ENCODE data around the gene NKD1.

DNA sequence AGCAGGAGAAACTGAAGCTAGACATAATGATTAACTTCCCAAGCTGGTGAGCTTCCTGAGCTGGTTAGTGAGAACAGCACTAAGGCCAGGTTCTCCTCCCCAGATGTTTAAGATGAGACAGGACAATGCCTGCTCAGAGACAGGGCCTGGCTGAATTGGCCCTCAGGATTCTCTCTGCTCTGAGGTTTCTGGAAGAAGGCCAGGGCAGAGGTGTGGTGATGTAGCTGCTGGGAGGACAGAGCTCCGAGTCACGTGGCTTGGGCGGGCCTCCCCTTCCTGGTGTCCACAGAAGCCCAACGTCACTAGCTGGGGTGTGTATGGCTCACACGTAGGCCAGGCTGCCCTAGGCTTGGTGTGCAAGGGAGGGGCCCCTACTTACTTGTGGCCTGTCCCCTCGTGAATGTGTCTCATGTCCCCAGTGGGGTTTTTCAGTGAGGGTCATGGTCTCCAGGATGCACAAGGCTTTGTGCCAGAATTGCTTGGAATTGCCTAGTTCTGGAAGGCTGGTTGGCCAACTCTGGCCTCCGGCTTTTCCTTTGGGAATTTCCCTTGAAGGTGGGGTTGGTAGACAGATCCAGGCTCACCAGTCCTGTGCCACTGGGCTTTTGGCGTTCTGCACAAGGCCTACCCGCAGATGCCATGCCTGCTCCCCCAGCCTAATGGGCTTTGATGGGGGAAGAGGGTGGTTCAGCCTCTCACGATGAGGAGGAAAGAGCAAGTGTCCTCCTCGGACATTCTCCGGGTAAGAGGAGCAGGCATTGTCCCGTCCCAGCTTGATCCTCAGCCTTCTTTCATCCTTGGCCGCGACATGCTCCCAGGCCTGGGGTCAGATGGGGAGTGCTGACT, 148.6 kb downstream of the NKD1 start:
- TF ChIP-seq HDGF (IDR thresholded peaks at IDR 0.05; ENCODE audit: borderline replicate concordance): no peak
- no peak for TF ChIP-seq ZNF384 (IDR thresholded peaks at IDR 0.05)
- no peak for TF ChIP-seq FOXA1 (IDR thresholded peaks at IDR 0.05)
- TF ChIP-seq ARNT (IDR thresholded peaks at IDR 0.05): no peak
- TF ChIP-seq FOXM1 (IDR thresholded peaks at IDR 0.05; ENCODE audit: borderline replicate concordance): no peak
- TF ChIP-seq L3MBTL2 (conservative IDR thresholded peaks at IDR 0.05): no peak
- no peak for TF ChIP-seq SUZ12 (IDR thresholded peaks at IDR 0.05)
- TF ChIP-seq BHLHE40 (IDR thresholded peaks at IDR 0.05; ENCODE audit: borderline replicate concordance): no peak
- no peak for TF ChIP-seq TARDBP (IDR thresholded peaks at IDR 0.05)
- no peak for TF ChIP-seq FOXK2 (IDR thresholded peaks at IDR 0.05)
- TF ChIP-seq, protein P1, sequence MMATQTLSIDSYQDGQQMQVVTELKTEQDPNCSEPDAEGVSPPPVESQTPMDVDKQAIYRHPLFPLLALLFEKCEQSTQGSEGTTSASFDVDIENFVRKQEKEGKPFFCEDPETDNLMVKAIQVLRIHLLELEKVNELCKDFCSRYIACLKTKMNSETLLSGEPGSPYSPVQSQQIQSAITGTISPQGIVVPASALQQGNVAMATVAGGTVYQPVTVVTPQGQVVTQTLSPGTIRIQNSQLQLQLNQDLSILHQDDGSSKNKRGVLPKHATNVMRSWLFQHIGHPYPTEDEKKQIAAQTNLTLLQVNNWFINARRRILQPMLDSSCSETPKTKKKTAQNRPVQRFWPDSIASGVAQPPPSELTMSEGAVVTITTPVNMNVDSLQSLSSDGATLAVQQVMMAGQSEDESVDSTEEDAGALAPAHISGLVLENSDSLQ (IDR thresholded peaks at IDR 0.05): no peak
- no peak for TF ChIP-seq ELF4 (IDR thresholded peaks at IDR 0.05)
- no peak for TF ChIP-seq NFRKB (IDR thresholded peaks at IDR 0.05)
